ENCODE measurements around the gene STIM2. TPM values are rescaled to one million over a fixed set of nuclear protein-coding genes. Genes with fewer than 3 reads are reported as not detected.

Gene STIM2
- polyA plus RNA-seq, 3 donors = 8.6 to 16.5 (median 8.8) TPM

DNA sequence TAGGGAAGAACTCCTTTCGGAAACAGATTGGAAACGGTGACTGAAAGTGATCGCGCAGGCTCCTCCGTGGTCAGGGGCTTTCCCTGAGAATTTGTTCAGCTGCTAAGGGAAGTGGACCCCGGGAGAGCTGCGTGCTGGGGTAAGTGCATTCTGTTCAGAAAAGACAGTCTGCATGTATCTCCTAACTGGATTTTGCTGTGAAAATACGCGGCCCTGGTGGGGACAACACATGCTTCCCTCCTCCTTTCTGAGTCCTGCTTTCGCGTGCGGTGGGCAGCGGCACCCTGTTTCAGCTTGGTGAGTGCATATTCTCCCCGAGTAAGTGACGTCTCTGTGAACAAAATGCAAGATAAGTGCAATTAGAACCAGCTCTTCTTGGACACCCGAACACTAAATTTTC, 195.6 kb downstream of the STIM2 start:
- Histone ChIP-seq H3K4me3 (replicated peaks in 1 of 3; ENCODE audit: low read depth in 2 of 3, low read length in 3 of 3) (no peak overlapping the region), H3K4me2 (replicated peaks; ENCODE audit: extremely low read depth, low read length, poor library complexity, severe bottlenecking) (no peak overlapping the region), H3K36me3 (replicated peaks in 1 of 2; ENCODE audit: control insufficient read depth in 1 of 2, insufficient read depth in 2 of 2, low read length in 2 of 2) (no peaks in the 10 kb centered on the region), H3K9me3 (replicated peaks in 1 of 2; ENCODE audit: control insufficient read depth in 1 of 2, insufficient read depth in 1 of 2, low read length in 2 of 2) (no peaks in the 10 kb centered on the region), H3K27me3 (ENCODE audit: control insufficient read depth in 2 of 2, insufficient read depth in 2 of 2, low read length in 2 of 2) (peaks cover 0 to 20% of the 10 kb centered on the region in 2 donors), H2AFZ (ENCODE audit: insufficient read depth, low read depth, low read length, poor library complexity, severe bottlenecking) (no peak overlapping the region), H3K4me1 (ENCODE audit: control insufficient read depth in 1 of 2, insufficient read depth in 2 of 2, low read length in 2 of 2) (no peaks in the 10 kb centered on the region), H3K79me2 (ENCODE audit: insufficient read depth, low read length) (no peaks in the 10 kb centered on the region), H4K20me1 (ENCODE audit: insufficient read depth, low read length) (no peaks in the 10 kb centered on the region), H3K9ac (ENCODE audit: insufficient read depth, low read length, poor library complexity, severe bottlenecking) (no peak overlapping the region), H3K27ac (ENCODE audit: low read depth in 1 of 2, low read length in 2 of 2) (no peak overlapping the region)
- TF ChIP-seq, protein P1, sequence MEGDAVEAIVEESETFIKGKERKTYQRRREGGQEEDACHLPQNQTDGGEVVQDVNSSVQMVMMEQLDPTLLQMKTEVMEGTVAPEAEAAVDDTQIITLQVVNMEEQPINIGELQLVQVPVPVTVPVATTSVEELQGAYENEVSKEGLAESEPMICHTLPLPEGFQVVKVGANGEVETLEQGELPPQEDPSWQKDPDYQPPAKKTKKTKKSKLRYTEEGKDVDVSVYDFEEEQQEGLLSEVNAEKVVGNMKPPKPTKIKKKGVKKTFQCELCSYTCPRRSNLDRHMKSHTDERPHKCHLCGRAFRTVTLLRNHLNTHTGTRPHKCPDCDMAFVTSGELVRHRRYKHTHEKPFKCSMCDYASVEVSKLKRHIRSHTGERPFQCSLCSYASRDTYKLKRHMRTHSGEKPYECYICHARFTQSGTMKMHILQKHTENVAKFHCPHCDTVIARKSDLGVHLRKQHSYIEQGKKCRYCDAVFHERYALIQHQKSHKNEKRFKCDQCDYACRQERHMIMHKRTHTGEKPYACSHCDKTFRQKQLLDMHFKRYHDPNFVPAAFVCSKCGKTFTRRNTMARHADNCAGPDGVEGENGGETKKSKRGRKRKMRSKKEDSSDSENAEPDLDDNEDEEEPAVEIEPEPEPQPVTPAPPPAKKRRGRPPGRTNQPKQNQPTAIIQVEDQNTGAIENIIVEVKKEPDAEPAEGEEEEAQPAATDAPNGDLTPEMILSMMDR (IDR thresholded peaks at IDR 0.05) = no peak
- intact Hi-C loops (cut with micrococcal nuclease) = loop anchor here in 1 of 2 donors (10.0 kb wide), 1 partner anchor 249 kb away; no protein-coding TSS in a partner anchor
- H3K36me3 Mint-ChIP-seq = no peaks in the 10 kb centered on the region
- peaks cover 18 to 33% (median 29%) of the 10 kb centered on the region in 3 donors for H3K27me3 Mint-ChIP-seq (ENCODE audit: low read depth in 3 of 3)
- H3K27ac Mint-ChIP-seq = no peak overlapping the region
- H3K4me3 Mint-ChIP-seq = no peak overlapping the region
- no peaks in the 10 kb centered on the region for H3K4me1 Mint-ChIP-seq
- 87% methylated on average over 15 of the region's 16 CpGs for WGBS (ENCODE audit: insufficient coverage)
- no peak for DNase-seq
- H3K9me3 Mint-ChIP-seq = no peaks in the 10 kb centered on the region

DNA sequence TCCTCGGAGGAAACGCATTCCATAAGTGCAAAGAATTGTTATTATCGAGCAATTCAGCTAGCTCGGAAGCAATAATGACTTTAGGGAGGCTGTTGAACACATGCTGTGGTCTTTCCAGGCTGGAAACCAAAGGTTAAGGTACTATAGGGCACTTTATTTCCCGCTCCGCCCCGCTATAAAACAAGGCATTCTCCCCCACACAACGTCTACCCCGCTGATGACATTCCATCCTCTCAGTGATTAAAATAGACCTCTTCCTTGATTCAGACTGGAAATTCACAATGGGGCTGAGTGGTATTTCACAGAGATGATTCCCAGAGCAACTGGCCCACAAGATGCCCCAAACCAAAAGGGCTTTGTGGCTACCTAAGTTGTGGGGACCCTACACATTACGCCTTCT, 196.4 kb downstream of the STIM2 start:
- TF ChIP-seq, protein P1 (IDR thresholded peaks at IDR 0.05) = no peak
- Histone ChIP-seq H3K79me2 (ENCODE audit: insufficient read depth, low read length) (no peaks in the 10 kb centered on the region), H3K36me3 (replicated peaks in 1 of 2; ENCODE audit: control insufficient read depth in 1 of 2, insufficient read depth in 2 of 2, low read length in 2 of 2) (no peaks in the 10 kb centered on the region), H3K9ac (ENCODE audit: insufficient read depth, low read length, poor library complexity, severe bottlenecking) (no peak overlapping the region), H4K20me1 (ENCODE audit: insufficient read depth, low read length) (no peaks in the 10 kb centered on the region), H3K4me1 (ENCODE audit: control insufficient read depth in 1 of 2, insufficient read depth in 2 of 2, low read length in 2 of 2) (no peaks in the 10 kb centered on the region), H3K9me3 (replicated peaks in 1 of 2; ENCODE audit: control insufficient read depth in 1 of 2, insufficient read depth in 1 of 2, low read length in 2 of 2) (no peaks in the 10 kb centered on the region), H2AFZ (ENCODE audit: insufficient read depth, low read depth, low read length, poor library complexity, severe bottlenecking) (no peak overlapping the region), H3K4me2 (replicated peaks; ENCODE audit: extremely low read depth, low read length, poor library complexity, severe bottlenecking) (no peak overlapping the region), H3K27ac (ENCODE audit: low read depth in 1 of 2, low read length in 2 of 2) (no peak overlapping the region), H3K27me3 (ENCODE audit: control insufficient read depth in 2 of 2, insufficient read depth in 2 of 2, low read length in 2 of 2) (peaks cover 0 to 16% of the 10 kb centered on the region in 2 donors), H3K4me3 (replicated peaks in 1 of 3; ENCODE audit: low read depth in 2 of 3, low read length in 3 of 3) (no peak overlapping the region)
- 100% methylated on average over 8 of the region's 10 CpGs for WGBS (ENCODE audit: insufficient coverage)
- Mint-ChIP-seq H3K27me3 (ENCODE audit: low read depth in 3 of 3) (peaks cover 18 to 29% (median 29%) of the 10 kb centered on the region in 3 donors), H3K4me3 (no peak overlapping the region), H3K36me3 (no peaks in the 10 kb centered on the region), H3K27ac (no peak overlapping the region), H3K4me1 (no peaks in the 10 kb centered on the region), H3K9me3 (no peaks in the 10 kb centered on the region)
- no peak for DNase-seq
- intact Hi-C loops (cut with micrococcal nuclease) = loop anchor here in 1 of 2 donors (10.0 kb wide), 1 partner anchor 248 kb away; no protein-coding TSS in a partner anchor
